ENCODE results near the gene PRR4. TPM values are rescaled to one million over a fixed set of nuclear protein-coding genes. Genes with fewer than 3 reads are reported as not detected.

PRR4 gene
- polyA plus RNA-seq, 3 donors: 5.6 to 7.8 (median 5.9) TPM

DNA sequence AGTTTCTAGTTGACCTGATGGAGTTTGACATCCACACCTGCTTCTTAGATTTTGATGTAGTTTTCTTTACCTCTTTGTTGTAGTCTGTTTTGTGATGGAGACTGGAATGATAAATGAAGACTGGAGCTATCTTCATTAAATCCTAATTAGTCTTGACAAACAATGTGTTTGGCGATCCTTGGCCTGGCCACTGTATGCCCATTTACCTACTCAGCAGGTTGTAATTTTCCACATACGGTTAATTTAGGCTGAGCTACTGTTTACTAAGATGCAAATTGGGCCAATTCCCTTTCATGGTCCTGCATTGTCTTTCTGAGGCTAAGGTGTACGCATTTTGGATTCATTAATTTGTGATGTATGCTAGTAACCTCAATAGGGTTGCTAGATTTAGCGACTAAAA lies 46.7 kb downstream of the PRR4 start, which contains the start of gene TAS2R7:
Gene TAS2R7 (minus strand): TSS at position 41 of the 400 bp plus-strand sequence. CDS start 57 bp downstream, outside the sequence.
- no peak for DNase-seq (ENCODE audit: low read depth in 3 of 3, low spot score in 2 of 3)

DNA sequence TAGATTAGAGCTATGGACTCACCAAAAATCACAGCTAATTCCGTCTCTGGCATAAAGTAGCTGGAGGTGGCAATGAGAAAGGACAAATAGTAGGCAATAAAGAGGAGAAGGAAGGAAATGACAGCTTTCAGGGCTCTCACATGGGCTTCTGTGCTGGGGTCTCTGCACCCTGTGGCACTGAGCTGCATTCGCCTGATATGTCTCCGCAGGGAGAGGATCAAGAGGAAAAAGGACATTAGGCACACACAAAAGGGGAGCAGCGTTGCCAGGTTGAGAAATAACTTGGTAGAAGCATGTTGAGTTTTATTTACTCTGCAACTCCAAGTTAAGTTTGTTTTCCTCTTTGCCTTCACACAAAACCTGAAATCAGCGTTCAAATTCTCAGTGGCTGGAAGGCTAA lies 47.5 kb downstream of the PRR4 start:
- no peak for DNase-seq (ENCODE audit: low read depth in 3 of 3, low spot score in 2 of 3)

Other genes with a start within 250 kb of the PRR4 start
- 10 to 100 TPM; 36.4 to 46.6 (median 42.9) TPM for gene MAGOHB, start 235.9 kb downstream of the PRR4 start, polyA plus RNA-seq (ENCODE audit: insufficient read length in 3 of 3)
- gene STYK1, start 175.4 kb downstream of the PRR4 start, polyA plus RNA-seq (ENCODE audit: insufficient read length in 3 of 3): 1 to 10 TPM in 1 of 3 donors, under 1 TPM in 2; 0.67 to 1.0 (median 0.85) TPM
- 100 to 1,000 TPM; 192 to 229 (median 206) TPM for gene YBX3, start 126.2 kb downstream of the PRR4 start, polyA plus RNA-seq (ENCODE audit: insufficient read length in 3 of 3)
- gene TAS2R7, start 46.8 kb downstream of the PRR4 start, polyA plus RNA-seq (ENCODE audit: insufficient read length in 3 of 3): not detected
- not detected for gene TAS2R8, start 42.2 kb downstream of the PRR4 start, polyA plus RNA-seq (ENCODE audit: insufficient read length in 3 of 3)
- gene TAS2R9, start 39.3 kb downstream of the PRR4 start, polyA plus RNA-seq (ENCODE audit: insufficient read length in 3 of 3): not detected
- gene TAS2R10, start 23.1 kb downstream of the PRR4 start, polyA plus RNA-seq (ENCODE audit: insufficient read length in 3 of 3): 1 to 10 TPM in 1 of 3 donors, under 1 TPM in 2; 0.99 to 1.4 (median 1.00) TPM
- 10 to 100 TPM; 11.6 to 16.9 (median 15.9) TPM for gene PRH1, start 34.8 kb upstream of the PRR4 start, polyA plus RNA-seq (ENCODE audit: insufficient read length in 3 of 3)
- gene TAS2R13, start 60.1 kb upstream of the PRR4 start, polyA plus RNA-seq (ENCODE audit: insufficient read length in 3 of 3): under 1 TPM in 2 of 3 donors, not detected in 1; 0.10 TPM
- under 1 TPM; 0.28 to 0.64 (median 0.48) TPM for gene PRH2, start 79.8 kb upstream of the PRR4 start, polyA plus RNA-seq (ENCODE audit: insufficient read length in 3 of 3)
- gene TAS2R14, start 89.8 kb upstream of the PRR4 start, polyA plus RNA-seq (ENCODE audit: insufficient read length in 3 of 3): 1 to 10 TPM; 2.3 to 3.1 (median 2.9) TPM
- gene TAS2R50, start 137.4 kb upstream of the PRR4 start, polyA plus RNA-seq (ENCODE audit: insufficient read length in 3 of 3): not detected
- gene TAS2R20, start 148.8 kb upstream of the PRR4 start, polyA plus RNA-seq (ENCODE audit: insufficient read length in 3 of 3): 1 to 10 TPM in 2 of 3 donors, under 1 TPM in 1; 0.89 to 1.2 (median 1.1) TPM
- gene TAS2R19, start 173.1 kb upstream of the PRR4 start, polyA plus RNA-seq (ENCODE audit: insufficient read length in 3 of 3): 1 to 10 TPM in 2 of 3 donors, under 1 TPM in 1; 0.94 to 1.8 (median 1.2) TPM
- 1 to 10 TPM; 1.0 to 2.1 (median 1.1) TPM for gene TAS2R31, start 181.9 kb upstream of the PRR4 start, polyA plus RNA-seq (ENCODE audit: insufficient read length in 3 of 3)
- gene TAS2R46, start 212.8 kb upstream of the PRR4 start, polyA plus RNA-seq (ENCODE audit: insufficient read length in 3 of 3): not detected
- under 1 TPM in 2 of 3 donors, not detected in 1; 0.21 to 0.36 TPM for gene TAS2R43, start 242.8 kb upstream of the PRR4 start, polyA plus RNA-seq (ENCODE audit: insufficient read length in 3 of 3)

All from right renal cortex interstitium (tissue), 3 donors.